NCI-H1417 (cell line): ENCODE data around the gene RAD23A.
"Not testable (repeated sequence)": the region's sequence is repeated elsewhere in the genome, so short reads cannot be mapped to it uniquely, and the experiment has no call there.

ENCODE experiments used
- DNase-seq, 3 experiments: peaks; one replicate each; lab custom pipeline; 2025; lab: John Stamatoyannopoulos, UW

RAD23A gene

GRCh38 chr19:12937927-12938778 lies 7.5 kb upstream of the RAD23A start, which contains the start of gene CALR:
CALR (plus strand) TSS chr19:12938609; CDS start chr19:12938680, 71 bp downstream.
- peak; percentile 96 to 100 (median 100) for DNase-seq

- DNase-seq, result peak in 1 of 3 experiments; percentile 55
Observed at GRCh38 chr19:12938779-12939601, 6.7 kb upstream of the RAD23A start.

- DNase-seq, result peak in 1 of 3 experiments; percentile 49
Observed at GRCh38 chr19:12939975-12940423, 5.7 kb upstream of the RAD23A start.

GRCh38 chr19:12940897-12941296 lies 4.8 kb upstream of the RAD23A start:
- no peak for DNase-seq

- DNase-seq, result peak in 1 of 3 experiments; percentile 41
Observed at GRCh38 chr19:12943437-12944044, 2.1 kb upstream of the RAD23A start.

GRCh38 chr19:12944104-12944674 lies 1.5 kb upstream of the RAD23A start:
- peak in 1 of 3 experiments; percentile 41 for DNase-seq

GRCh38 chr19:12946092-12946721 lies 545 bp downstream of the RAD23A start:
- DNase-seq, result peak in 2 of 3 experiments; percentile 19 to 78

- peak in 1 of 3 experiments; percentile 50 for DNase-seq
Observed at GRCh38 chr19:12946731-12947496, 1.3 kb downstream of the RAD23A start.

- no peak for DNase-seq
Observed at GRCh38 chr19:12947702-12948611, 2.3 kb downstream of the RAD23A start.

GRCh38 chr19:12948612-12949362 lies 3.1 kb downstream of the RAD23A start:
- no peak for DNase-seq

GRCh38 chr19:12949363-12950283 lies 4.0 kb downstream of the RAD23A start:
- DNase-seq, result no peak

GRCh38 chr19:12952050-12952449 lies 6.4 kb downstream of the RAD23A start:
- not testable (repeated sequence) for DNase-seq

- DNase-seq, result peak in 2 of 3 experiments; percentile 27 to 55
Observed at GRCh38 chr19:12952488-12953137, 7.0 kb downstream of the RAD23A start.

GRCh38 chr19:12953138-12953798 lies 7.6 kb downstream of the RAD23A start:
- DNase-seq, result no peak

GRCh38 chr19:12953799-12954611 lies 8.3 kb downstream of the RAD23A start:
- DNase-seq, result peak in 1 of 3 experiments; percentile 42

GRCh38 chr19:12954612-12954962 lies 8.9 kb downstream of the RAD23A start:
- DNase-seq, result no peak
